H1 (cell line): ENCODE results near the gene ARHGAP10. TPM values are rescaled to one million over a fixed set of nuclear protein-coding genes. Genes with fewer than 3 reads are reported as not detected.

ENCODE experiments used
- CHD7 ChIP-seq: fragments of 300-600 bp; sonication (generic); IDR thresholded peaks from 2 replicates; pipeline ENCODE4 v1.7.1; 2012; ENCODE audit warnings: low read length, moderate library complexity, mild to moderate bottlenecking, inconsistent platforms; ENCODE audit not compliant: insufficient replicate concordance
- KDM4A ChIP-seq: IDR thresholded peaks from one replicate; pipeline ENCODE4 v1.7.1; 2012; ENCODE audit warnings: low read depth, mild to moderate bottlenecking, moderate library complexity, low read length, inconsistent platforms; ENCODE audit not compliant: severe bottlenecking
- polyA plus RNA-seq, 7 experiments: library from polyadenylated mRNA; depleted of rRNA in 3 of 7; stranded (reverse) in 5 of 7; unstranded in 2 of 7; fragments of >200 nt in 5 of 7; fragments of 200-250 nt in 2 of 7; gene quantifications; 1 replicate in 5 of 7; 2 replicates in 1 of 7; 4 replicates in 1 of 7; pipeline versions ENCODE4 v1.2.1 to v1.2.3, GENCODE V29; 2011 to 2013; ENCODE audit warnings: missing spikeins in 2 of 7, mixed read lengths in 2 of 7
- total RNA-seq: library from RNA; stranded (reverse); fragmentation: NEBNext Ultra II Directional; extraction: Animal tissue kit (Norgen Biotek cat#: 25700); gene quantifications from 2 replicates; pipeline ENCODE4 v1.2.1, GENCODE V29; 2021

The ARHGAP10 gene
- total and polyA plus RNA-seq, 2 of the 8 experiments (the other 6 are each of a cell fraction or from before 2014, with no cell fraction given): 3.7 to 6.1 TPM

GRCh38 chr4:147724468-147725201 lies 7.3 kb upstream of the ARHGAP10 start (continued):
- TF ChIP-seq CHD7 (no peak), KDM4A (no peak)
